H1 (cell line): ENCODE results near the gene TMEM245. TPM values are rescaled to one million over a fixed set of nuclear protein-coding genes. Genes with fewer than 3 reads are reported as not detected.

ENCODE experiments used
- PHF8 ChIP-seq: fragments of 200-600 bp; sonication (generic); conservative IDR thresholded peaks from 2 replicates; pipeline ENCODE4 v1.7.1; 2012; ENCODE audit warnings: low read depth, mild to moderate bottlenecking, inconsistent platforms, low read length, moderate library complexity
- POU5F1 ChIP-seq: IDR thresholded peaks from 2 replicates; pipeline ENCODE4 v1.6.1; 2011; ENCODE audit warnings: low read depth, mild to moderate bottlenecking, low read length, moderate library complexity
- TAF7 ChIP-seq: optimal IDR thresholded peaks from 2 replicates; pipeline ENCODE3; 2011; ENCODE audit warnings: low read depth, mild to moderate bottlenecking, inconsistent platforms, low read length, moderate library complexity, borderline replicate concordance
- polyA plus RNA-seq, 7 experiments: library from polyadenylated mRNA; depleted of rRNA in 3 of 7; stranded (reverse) in 5 of 7; unstranded in 2 of 7; fragments of >200 nt in 5 of 7; fragments of 200-250 nt in 2 of 7; gene quantifications; 1 replicate in 5 of 7; 2 replicates in 1 of 7; 4 replicates in 1 of 7; pipeline versions ENCODE4 v1.2.1 to v1.2.3, GENCODE V29; 2011 to 2013; ENCODE audit warnings: missing spikeins in 2 of 7, mixed read lengths in 2 of 7
- total RNA-seq: library from RNA; stranded (reverse); fragmentation: NEBNext Ultra II Directional; extraction: Animal tissue kit (Norgen Biotek cat#: 25700); gene quantifications from 2 replicates; pipeline ENCODE4 v1.2.1, GENCODE V29; 2021
- TF ChIP-seq, protein P1 (sequence below): IDR thresholded peaks from 2 replicates; pipeline ENCODE4 v1.6.1; 2012; ENCODE audit warnings: inconsistent platforms
- TF ChIP-seq, protein P2 (sequence below): IDR thresholded peaks from 2 replicates; pipeline ENCODE4 v1.6.1; 2012; ENCODE audit warnings: low read length, inconsistent platforms

Gene TMEM245
- total and polyA plus RNA-seq, 2 of the 8 experiments (the other 6 are each of a cell fraction or from before 2014, with no cell fraction given) = 44.3 to 45.8 TPM

DNA sequence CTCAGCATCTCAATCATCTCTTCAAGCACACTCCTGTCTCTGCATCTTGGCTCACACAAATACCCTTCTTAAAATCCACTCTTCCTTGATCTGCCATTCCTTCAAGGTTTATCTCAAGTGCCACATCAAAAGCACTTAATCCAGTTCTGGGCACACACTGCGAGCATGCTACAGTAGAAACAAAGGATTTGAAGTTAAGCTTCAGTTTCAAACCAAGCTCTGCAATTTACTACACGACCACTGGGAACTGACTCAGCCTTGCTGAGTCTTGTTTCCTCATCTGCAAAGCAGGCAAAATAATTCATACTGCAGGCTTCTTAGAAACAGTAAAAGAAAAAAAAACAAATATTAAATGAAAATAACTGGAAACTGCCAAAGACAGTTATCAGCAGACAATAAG lies 56.0 kb downstream of the TMEM245 start (continued):
- TF ChIP-seq PHF8 (no peak), POU5F1 (no peak), TAF7 (no peak)
- TF ChIP-seq, protein P1, sequence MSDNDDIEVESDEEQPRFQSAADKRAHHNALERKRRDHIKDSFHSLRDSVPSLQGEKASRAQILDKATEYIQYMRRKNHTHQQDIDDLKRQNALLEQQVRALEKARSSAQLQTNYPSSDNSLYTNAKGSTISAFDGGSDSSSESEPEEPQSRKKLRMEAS = no peak
- TF ChIP-seq, protein P2, sequence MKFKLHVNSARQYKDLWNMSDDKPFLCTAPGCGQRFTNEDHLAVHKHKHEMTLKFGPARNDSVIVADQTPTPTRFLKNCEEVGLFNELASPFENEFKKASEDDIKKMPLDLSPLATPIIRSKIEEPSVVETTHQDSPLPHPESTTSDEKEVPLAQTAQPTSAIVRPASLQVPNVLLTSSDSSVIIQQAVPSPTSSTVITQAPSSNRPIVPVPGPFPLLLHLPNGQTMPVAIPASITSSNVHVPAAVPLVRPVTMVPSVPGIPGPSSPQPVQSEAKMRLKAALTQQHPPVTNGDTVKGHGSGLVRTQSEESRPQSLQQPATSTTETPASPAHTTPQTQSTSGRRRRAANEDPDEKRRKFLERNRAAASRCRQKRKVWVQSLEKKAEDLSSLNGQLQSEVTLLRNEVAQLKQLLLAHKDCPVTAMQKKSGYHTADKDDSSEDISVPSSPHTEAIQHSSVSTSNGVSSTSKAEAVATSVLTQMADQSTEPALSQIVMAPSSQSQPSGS = no peak
